ENCODE data around the gene MOGAT3. TPM values are rescaled to one million over a fixed set of nuclear protein-coding genes. Genes with fewer than 3 reads are reported as not detected.

Gene MOGAT3
- total RNA-seq, 1 donor from 2014 or later, result not detected

DNA sequence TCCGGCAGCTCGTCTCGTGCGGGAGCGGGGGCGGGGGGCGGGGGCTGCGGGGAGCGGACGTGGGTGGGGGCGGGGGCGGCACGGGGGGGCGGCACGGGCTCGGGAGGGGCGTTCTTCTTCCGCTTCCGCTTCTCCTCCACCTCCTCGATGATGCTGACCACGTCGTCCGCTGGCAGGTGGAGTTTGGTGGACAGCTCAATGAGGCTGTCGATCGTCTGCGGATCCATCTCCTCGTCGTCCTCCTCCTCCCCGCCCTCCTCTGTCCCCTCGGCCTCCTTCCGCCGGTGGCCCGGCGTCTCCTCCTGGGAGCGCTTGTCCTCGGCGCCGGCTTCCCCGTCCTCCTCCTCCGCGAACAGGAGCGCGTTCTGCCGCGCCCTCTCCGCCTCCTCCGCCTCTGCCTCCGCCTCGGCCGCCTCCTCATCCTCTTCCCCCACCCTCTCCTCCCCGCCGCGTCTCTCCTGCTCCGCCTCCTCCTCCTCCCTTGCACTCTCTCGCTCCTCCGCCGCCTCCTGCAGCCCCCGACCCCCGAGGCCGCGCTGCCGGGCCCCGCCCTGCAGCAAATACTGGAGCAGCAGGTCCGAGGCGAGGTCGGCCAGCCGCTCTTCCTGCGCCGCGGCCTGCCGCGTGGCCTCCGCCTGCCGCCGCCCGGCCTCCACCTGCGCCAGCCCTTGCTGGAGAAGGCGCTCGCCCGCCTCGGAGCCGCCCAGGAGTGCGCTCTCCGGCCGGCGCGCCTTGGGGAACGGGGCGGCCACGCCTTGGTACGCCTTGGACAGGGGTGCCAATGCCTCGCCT, 37.4 kb downstream of the MOGAT3 start:
- intact Hi-C loops (cut with micrococcal nuclease), result loop anchor here (2.0 kb wide), 1 partner anchor 81 kb away; the partner anchor contains the start of gene FIS1

DNA sequence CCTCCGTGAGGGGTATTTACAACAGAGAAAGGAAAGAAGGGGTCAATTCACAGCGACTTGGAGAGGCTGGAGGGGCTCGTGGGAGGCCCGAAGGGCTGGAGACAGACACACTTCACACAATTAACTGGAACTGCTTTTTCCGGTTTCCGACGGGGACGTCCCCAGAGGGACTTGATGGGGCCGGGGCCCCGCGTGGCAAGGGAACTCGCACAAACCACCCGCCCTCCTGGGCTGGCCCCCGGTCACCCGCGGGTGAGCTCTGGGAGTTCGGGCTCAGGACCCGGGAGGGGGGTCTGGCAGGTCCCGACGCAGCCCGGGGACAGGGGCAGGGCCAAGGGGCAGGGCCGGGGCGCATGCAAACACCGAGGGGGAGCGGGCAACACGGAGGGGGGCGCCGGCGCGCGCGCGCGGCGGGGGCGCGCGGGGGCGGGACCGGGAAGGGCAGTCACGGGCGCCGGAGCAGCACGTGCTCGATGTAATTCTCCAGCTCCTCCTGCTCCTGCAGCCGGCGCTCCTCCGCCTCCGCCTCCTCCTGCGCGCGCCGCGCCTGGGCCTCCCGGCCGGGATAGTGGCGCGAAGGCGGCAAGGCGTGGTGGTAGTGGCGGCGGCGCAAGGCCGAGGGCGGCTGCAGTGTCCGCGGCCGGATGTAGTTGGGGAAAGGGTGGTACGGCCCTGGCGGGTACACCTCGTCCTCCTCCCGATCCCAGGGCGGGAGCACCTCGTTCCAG, 38.1 kb downstream of the MOGAT3 start:
- intact Hi-C loops (cut with micrococcal nuclease), result no loop called here

DNA sequence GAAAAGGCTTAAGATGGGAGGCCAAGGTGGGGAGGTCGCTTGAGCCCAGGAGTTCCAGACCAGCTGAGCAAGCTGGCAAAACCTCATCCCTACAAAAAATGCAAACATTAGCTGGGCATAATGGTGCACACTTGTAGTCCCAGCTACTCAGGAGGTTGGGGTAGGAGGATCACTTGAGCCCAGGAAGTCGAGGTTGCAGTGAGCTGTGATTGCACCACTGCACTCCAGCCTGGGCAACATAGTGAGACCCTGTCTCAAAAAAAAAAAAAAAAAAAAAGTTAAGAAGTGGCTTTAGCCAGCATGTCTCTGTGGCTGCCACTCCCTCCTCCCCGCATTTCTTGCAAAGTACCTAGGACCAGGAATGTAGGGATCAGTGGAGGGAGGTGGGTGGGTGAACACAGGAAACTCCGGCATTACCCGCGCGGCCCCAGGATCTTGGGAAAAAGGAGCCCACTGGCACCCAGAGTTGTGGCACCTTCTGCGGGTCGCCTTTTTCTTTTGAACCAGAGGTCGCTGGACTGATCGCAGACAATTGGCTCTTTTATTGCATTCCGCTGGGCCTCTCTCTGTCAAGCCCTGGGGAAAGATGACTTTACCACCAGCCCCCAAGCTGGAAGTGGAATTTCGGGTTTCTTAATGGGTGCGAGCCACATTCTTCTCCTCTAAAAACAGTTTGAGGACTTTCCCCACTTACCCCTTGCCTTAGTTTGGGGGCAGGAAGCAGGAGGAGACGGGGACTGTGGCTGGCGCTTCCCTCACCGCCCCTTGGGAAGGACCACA, 39.0 kb downstream of the MOGAT3 start:
- intact Hi-C loops (cut with micrococcal nuclease), result no loop called here

DNA sequence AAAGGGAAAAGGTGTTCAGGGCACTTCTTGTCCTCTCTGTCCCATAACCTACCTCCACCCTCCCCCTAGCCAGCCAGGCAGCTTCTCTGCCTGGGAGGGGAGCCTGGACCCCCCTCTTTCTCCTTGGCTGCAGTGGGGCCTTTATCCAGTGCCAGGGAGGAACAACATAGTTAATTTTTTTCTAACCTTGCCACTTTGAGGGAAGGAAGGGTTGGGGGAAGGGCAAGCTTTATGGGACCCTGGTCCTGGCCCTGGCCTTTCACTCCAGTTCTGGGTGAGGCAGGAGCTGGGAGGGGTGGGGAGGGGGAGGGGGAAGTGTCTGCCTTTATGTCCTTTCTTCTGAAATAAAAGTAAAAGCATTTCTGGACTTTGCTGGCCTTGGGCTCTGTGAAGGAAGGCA, 39.9 kb downstream of the MOGAT3 start:
- intact Hi-C loops (cut with micrococcal nuclease), result no loop called here

DNA sequence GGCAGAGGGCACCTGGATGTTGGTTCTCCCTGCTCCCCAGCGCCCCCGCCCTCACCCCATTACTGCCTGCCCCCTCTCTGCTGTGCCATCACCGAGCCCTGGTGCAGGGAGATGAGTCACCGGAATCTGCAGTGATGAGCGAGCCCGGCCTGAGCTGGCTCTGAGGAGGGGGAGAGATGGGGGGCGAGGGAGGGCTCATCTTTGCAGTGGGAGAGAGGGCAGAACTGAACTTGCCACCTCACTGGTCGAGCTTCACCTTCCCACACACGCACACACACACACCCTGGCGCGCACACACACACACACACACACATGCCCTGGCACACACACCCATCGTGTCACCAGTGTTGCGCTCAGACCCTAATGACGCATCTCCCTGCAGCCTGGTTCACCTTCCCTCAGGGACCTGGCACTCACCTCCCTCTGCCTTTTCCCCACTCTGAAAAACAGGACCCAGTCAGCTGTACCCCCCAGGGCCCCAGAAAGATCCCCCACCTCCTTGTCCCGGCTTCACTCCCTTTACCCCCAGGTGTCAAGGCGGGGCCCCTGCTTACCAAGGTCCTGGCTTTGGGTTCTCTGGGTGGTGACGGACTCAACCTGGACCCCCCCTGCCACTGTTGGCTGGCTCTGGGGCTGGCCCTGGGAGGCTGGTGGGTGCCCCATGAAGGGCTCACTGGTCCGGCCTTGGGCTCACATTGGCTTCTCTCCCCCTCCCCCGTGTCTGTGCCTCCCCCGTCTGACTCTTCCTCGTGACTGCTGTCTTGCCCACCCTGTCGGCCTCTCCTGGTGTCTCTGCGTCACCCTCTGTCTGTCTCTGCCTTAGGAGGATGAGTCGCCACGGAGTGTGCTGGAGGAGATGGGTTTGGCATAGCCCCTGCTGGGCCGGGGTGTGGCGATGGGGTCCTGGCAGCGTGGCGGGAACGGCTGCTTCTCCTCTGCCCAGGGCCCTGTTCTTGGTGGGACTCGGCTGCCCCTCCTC, 40.9 kb downstream of the MOGAT3 start:
- intact Hi-C loops (cut with micrococcal nuclease), result no loop called here

DNA sequence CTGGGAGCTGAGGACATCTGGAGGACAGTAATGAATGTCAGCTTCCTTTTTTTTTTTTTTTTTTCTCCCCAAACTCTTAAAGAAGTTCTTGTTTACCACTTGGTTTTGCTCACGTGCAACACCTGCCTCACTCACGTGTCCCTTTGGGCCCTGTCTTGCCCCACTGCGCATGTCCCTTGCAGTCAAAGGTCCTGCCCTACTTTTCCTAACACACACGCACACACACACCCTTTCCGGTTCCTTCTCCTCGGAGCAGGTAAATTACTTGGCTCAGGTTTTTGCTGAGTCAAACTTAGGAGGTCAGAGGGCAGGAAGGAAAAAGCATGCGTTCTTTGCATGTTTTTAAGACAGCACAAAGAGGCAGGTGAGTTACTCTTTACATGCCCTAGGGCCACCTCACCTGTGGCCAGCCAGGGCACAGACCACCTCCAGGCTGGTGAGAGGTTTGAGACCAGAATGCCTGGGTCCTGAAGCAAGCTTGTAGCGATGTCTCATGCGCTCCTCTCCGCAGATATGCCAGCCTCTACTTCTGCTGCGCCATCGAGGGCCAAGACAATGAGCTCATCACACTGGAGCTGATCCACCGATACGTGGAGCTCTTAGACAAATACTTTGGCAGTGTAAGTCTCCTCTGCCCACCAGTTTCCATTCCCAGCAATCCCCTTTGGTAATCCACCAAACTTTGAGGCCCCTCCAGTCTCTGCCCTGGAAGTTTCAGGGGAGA, 43.8 kb downstream of the MOGAT3 start:
- intact Hi-C loops (cut with micrococcal nuclease), result no loop called here

DNA sequence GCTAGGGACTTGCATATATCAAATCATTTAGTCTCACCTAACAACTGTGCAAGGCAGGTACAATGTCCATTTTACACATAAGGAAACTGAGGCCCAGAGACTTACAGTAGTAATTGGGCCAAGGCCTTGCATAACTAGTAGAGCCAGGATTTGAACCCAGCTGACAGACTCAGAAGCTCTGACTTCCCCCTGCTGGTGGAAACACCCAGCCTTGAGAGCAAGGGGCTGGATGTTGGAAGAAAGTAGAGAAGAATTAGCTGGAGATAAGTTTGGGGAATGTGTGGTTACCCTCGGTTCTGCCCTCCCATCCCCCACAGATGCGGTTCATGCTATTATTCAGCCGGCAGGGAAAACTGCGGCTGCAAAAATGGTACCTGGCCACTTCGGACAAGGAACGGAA, 44.6 kb downstream of the MOGAT3 start:
- intact Hi-C loops (cut with micrococcal nuclease), result no loop called here

DNA sequence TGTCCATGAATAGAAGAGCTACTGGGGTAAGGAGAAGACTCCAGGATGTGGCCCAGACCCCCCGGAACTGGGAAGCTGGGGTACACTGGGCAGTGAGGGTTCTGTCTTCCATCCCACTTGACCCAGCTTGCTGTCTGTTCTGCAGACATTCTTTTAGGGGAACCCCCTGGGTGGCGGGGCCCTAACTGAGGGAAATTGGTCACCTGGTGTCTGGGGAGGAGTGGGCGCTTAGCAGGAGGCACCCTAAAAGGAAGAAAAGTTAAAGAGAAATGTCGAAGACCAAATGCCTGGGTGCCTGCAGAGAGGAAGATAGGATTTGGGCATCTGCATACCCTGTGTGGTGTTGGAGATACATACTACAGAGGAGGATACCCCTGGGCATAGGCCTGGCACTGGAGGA, 45.5 kb downstream of the MOGAT3 start:
- intact Hi-C loops (cut with micrococcal nuclease), result loop anchor here (2.0 kb wide), 1 partner anchor 267 kb away; the partner anchor contains the start of gene UFSP1

DNA sequence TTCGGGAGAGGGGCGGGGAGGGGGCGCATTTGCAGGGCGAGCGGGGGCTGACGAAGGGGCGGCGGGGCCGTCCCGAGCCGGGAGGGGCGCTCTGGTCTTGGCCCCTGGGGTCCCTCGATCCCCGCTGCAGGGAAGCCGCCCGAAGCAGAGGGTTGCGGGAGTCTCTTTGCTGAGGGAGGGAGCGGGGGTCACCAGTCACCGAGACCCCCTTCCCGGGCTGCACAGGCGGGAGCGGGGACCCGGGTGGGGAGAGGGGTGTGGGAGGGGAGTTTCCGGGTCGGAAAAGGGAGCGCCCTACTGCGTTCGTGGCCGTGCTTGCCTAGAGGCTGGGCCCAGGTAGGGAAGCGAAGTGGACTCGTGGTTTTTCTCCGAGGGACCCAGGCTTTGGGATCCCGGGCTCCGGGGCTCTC, 46.1 kb downstream of the MOGAT3 start:
- intact Hi-C loops (cut with micrococcal nuclease), result loop anchor here (1.0 to 5.0 kb wide), 11 partner anchors 10 to 266 kb away; partner anchors contain the start of genes IFT22, TRIM56, UFSP1 and VGF

DNA sequence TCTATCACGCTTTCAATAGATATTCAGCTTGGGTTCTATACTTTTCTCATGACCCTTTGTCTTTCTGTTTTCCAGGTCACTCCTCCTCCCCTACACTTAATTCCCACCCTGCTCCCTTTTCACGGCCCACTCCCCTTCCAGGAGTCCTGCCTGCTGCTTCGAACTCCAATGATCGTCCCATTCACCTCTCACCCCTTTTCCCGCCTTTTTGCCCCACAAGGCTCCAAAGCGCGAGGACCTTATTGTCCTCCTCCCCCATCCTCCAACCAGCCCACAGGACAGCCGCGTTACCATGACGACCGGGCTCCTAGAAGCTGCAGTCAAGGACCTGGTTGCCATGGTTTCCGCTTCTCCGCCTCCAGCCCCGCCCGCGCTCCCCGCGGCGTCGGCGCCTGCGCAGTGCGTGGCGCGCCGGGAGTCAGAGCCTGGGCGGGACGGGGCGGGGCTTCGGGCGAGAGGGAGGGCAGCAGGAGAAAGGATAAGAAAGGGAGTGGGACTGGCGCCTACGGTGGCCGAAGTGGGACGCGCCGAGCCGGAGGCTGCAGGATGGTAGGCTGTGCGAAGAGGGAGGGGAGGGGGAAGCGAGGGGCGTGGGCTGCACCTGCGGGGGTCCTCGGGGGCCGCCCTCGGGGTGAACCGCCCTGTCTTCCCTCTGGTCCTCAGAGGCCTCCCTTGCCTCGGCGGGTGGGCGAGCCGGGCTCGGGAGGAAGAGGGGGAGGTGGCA, 46.7 kb downstream of the MOGAT3 start, which contains the start of gene AP1S1:
Gene AP1S1 (plus strand): TSS at position 508 of the 724 bp plus-strand sequence. CDS start 39 bp downstream, at position 547.
- intact Hi-C loops (cut with micrococcal nuclease), result loop anchor here (1.0 to 5.0 kb wide), 11 partner anchors 10 to 265 kb away; partner anchors contain the start of genes IFT22, TRIM56, UFSP1 and VGF

DNA sequence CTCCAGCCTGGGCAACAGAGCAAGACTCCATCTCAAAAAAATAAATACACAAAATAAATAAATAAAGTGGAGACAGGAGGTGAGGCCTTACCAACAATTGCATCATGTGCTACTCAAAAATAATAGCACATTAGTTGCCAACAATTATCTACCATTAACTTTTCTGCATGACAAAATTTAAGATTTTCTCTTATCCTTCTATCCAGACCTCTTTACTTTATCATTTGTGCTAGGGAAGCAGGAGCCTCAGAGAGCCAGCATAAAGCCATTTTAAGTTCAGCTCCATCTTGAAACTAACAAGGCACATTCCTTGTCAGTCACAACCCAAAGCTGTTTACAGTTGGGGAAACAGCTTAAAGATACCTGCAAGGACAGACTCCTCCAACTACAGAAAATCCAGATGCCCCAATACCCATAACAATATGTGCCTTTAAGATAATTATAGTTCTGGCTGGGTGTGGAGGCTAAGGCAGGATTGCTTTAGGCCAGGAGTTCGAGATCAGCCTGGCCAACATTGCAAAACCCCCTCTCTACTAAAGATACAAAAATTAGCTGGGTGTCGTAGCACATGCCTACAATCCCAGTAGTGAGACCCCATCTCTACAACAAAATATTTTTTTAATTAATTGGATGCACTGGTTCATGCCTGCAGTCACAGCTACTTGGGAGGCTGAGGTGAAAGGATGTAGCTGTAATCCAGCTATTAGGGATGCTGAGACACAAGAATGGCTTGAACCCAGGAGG, 48.8 kb downstream of the MOGAT3 start:
- intact Hi-C loops (cut with micrococcal nuclease), result loop anchor here (5.0 kb wide), 1 partner anchor 135 kb away; no protein-coding TSS in a partner anchor

Other genes starting within 250 kb of the MOGAT3 start
- not detected in 2 replicates for gene MUC12, start 231.5 kb downstream of the MOGAT3 start, total RNA-seq
- gene MUC17, start 181.0 kb downstream of the MOGAT3 start, total RNA-seq, result not detected in 2 replicates
- gene TRIM56, start 115.6 kb downstream of the MOGAT3 start, total RNA-seq, result 63.4 and 73.7 TPM in 2 replicates
- 0.17 TPM in 1 of 2 replicates, not detected in the other for gene SERPINE1, start 73.9 kb downstream of the MOGAT3 start, total RNA-seq
- gene AP1S1, start 46.6 kb downstream of the MOGAT3 start, total RNA-seq, result 41.1 and 42.3 TPM in 2 replicates
- 0.20 and 0.37 TPM in 2 replicates for gene VGF, start 35.5 kb downstream of the MOGAT3 start, total RNA-seq
- not detected in 2 replicates for gene NAT16, start 20.7 kb downstream of the MOGAT3 start, total RNA-seq
- gene PLOD3, start 16.5 kb upstream of the MOGAT3 start, total RNA-seq, result 83.6 and 84.0 TPM in 2 replicates
- 66.1 and 68.4 TPM in 2 replicates for gene ZNHIT1, start 17.1 kb upstream of the MOGAT3 start, total RNA-seq
- 22.0 and 23.0 TPM in 2 replicates for gene CLDN15, start 36.8 kb upstream of the MOGAT3 start, total RNA-seq
- 114 and 122 TPM in 2 replicates for gene FIS1, start 44.0 kb upstream of the MOGAT3 start, total RNA-seq
- gene IFT22, start 120.8 kb upstream of the MOGAT3 start, total RNA-seq, result 6.0 and 7.1 TPM in 2 replicates
- not detected in 2 replicates for gene COL26A1, start 161.8 kb upstream of the MOGAT3 start, total RNA-seq